GM21447 (cell line): ENCODE data around the gene ZNF839.
"Not testable (repeated sequence)": the region's sequence is repeated elsewhere in the genome, so short reads cannot be mapped to it uniquely, and the experiment has no call there.

Source experiments
- ATAC-seq: cut with Tn5 transposase; IDR thresholded peaks from one replicate; pipeline ENCODE4 v1.9.1; 2021; ENCODE audit not compliant: unreplicated experiment

Gene ZNF839

DNA sequence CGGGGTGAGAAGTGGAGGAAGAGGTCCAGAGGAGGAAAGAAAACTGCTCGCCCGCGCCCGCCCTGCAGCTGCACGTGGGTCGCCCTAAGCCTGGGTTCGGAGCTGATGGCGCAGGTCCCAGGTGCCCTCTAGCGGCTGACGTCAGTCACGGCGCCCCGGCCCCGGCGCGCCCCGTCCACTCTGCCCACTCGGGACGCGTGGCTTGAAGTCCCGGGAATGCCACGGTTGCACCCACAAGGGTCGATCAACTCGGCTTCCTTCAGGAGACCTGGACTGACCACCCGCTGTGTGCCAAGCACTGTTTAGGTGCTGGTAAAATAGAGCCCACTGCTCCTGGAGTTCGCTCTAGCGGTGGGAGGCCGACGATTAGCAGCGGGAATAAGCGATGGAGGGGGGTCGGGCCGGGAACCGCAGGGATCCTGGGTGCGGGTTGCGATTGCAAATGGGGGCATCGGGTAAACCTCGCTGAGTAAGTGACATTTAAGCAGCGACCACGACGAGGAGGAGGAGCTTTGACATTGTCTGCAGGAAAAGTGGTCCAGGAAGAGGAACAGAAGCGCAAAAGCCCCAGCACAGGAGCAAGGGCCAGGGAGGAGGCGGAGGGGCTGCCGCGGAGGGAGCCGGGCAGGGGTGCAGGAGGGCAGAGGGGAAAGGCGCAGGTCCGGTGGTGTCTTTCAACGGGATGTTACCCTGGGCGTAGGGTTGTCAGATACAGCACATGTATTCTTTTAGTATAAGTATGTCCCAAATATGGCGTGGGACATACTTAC lies 5.1 kb upstream of the ZNF839 start:
- peak; percentile 45 for ATAC-seq

DNA sequence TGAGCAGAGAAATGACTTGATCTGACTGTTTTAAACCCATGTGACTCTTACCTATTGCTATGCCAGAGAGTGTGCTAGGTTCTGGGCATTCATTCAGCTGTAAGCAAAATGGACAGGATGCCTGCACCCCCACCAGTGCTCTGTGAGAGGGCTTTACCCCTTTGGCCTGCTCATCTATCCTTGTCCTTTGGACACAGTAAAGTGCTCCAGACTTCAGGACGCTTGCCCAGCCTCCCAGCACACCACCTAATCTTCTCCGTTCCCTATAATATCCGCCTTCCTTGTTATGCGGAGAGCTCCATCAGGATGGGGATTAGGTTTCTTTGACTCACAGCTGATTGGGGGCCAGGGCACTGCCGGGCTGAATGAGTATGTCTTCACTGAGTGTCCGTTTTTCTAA lies 4.4 kb upstream of the ZNF839 start:
- ATAC-seq = no peak

- no peak for ATAC-seq
Observed at GRCh38 chr14:102316338-102316742, 3.2 kb upstream of the ZNF839 start.

DNA sequence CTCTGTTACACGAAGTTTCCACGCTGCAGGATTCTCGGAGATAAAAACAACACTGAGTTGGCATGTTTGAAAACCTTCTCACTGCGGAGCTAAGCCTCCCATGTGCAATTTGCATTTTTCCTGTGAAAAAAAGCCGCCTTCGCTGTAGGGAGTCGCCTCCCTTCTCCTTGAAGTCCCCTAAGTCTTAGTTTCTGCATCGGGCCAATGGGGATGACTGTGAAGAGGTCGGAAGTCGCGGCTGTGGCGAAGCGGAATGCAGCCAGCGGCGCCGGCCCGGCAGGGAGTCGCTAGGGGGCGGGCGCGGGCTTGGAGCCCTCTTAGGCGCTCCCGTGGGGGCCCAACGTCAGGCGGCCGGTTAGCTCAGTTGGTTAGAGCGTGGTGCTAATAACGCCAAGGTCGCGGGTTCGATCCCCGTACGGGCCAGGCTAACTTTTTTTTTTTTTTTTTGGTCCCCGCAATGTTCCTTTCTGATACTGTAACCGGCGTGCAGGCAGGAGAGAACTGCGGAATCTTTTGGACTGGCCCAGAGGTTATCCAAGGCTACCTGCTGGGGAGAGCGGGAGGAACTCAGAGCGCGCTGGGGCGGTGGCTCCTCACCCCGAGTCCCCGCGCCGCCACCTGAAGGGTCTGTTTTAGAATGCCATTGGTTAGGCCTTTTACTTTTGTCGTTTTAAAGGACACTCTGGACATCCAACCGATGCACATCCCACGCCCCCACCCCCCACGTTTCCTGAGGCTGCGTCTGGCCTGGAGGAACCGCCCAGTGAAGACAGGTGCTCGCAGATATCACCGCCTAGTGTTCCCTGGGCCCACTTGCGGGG lies 2.6 kb upstream of the ZNF839 start:
- peak; percentile 56 for ATAC-seq

DNA sequence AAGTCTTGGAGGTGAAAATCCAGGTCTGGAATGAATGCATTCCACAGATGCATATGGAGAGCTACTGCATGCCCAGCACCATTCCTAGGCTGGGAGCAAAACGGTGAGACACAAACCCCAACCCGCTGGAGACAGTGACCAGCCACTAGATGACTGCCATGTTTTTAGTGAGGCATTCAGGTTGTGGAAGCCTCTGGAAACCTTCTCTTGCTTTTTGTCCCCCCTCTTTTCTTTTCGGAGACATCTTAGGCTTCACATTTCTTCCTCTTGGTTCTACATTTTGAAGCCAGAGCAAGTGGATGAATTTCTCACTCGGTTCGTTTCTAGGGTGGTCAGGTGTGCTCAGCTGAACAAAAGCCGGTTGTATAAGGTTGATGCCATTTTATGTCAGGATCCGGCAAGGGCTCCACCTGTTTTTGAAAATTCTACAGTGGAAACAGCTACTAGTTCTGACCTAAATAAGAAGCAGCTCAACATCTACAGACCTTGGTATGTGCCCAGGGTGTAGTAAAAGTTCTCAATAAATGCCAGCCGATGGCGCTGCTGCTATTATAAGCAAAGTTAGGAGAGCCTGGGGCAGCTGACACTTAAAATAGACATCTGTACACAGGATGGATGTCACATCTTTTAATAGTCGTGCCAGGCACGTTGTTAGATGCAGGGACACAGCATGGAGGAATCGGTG lies 1.8 kb upstream of the ZNF839 start:
- no peak for ATAC-seq

DNA sequence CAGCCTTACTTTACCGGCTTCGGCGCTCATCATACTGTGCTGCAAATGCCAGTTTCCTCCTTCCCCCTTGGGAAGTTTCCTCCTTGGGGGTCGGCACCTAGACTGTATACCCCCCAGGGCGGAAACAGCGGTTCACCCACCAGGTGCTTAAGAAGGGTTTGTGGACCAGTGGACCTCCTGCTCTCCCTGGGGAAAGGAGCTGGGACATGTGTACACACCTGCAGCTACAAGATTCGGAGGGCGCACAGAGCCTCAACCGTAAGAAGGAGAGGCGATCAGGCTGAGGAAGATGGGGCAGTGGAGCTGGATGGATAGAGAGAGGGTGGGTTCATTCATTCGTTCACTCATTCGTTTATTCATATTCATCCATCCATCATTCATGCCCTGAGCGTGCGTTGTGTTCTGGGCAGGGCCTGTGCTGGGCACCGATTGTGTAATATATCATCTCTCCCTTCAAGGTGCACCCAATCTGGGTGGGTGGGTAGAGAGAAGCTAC lies 717 bp upstream of the ZNF839 start:
- no peak for ATAC-seq

DNA sequence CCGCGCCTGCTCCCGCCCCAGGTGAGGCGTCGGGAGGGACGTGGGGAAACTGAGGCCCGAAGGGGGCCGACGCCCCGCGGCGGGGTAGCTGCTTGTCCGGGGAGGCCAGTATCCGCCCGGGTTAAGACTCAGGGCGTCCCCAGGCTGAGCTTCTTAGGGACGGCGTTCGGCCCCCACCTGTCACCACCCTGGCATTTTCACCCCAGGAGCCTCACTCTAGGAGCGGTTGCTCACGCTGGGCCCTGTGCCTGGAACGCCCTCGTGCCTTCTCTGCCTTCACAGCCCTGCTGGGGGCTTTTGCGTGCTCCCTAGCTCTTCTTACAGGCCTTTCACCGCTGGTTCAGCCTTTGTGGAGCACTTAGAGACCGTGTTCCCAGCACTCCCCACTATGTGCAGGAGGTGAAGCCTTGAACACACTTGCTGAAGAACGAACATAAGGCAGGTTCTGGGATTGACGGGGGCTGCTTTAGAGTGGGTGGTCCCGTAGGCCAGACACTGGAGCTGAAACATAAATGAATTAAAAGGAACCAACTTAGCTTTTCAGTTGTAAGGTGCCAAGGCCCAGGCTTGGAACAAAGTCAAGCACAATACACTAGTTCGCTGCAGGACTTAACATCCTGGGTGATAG lies 601 bp downstream of the ZNF839 start:
- peak; percentile 11 for ATAC-seq

DNA sequence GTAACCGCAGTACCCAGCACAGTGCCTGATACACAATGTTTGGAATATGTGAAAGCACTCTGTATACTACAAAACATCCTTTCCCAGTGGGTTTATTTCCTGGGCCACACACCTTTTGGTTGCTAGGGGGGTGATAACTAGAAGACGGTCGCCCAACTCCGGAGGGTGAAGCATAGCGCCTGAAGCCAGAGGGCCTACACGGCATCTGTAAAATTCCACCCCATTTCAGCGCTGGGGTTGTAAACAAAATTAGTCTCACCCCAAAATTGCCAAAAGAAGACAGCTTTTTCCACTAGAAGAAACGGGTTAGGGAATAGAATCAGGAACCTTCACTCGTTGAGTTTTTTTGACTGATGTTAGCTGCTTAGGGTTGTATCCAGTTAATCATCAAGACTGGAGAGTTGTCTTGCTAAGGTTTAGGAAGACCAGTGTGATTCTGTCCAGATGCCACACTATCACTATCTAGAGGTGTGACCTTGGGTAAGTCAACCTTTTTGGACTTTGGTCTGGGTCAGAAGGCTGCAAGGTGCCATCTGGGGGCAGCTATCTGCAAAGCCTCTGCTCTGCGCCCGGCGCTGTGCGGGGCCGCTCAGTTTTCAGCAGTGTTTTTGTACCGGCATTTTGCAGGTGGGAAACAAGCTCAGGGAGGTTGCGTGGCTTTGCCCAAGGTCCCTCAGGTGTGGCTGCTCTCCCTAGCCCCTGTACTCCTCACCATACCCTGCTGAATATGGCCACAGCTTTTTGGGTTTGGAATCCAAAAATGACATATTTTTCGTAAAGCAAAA lies 1.3 kb downstream of the ZNF839 start:
- ATAC-seq = no peak

DNA sequence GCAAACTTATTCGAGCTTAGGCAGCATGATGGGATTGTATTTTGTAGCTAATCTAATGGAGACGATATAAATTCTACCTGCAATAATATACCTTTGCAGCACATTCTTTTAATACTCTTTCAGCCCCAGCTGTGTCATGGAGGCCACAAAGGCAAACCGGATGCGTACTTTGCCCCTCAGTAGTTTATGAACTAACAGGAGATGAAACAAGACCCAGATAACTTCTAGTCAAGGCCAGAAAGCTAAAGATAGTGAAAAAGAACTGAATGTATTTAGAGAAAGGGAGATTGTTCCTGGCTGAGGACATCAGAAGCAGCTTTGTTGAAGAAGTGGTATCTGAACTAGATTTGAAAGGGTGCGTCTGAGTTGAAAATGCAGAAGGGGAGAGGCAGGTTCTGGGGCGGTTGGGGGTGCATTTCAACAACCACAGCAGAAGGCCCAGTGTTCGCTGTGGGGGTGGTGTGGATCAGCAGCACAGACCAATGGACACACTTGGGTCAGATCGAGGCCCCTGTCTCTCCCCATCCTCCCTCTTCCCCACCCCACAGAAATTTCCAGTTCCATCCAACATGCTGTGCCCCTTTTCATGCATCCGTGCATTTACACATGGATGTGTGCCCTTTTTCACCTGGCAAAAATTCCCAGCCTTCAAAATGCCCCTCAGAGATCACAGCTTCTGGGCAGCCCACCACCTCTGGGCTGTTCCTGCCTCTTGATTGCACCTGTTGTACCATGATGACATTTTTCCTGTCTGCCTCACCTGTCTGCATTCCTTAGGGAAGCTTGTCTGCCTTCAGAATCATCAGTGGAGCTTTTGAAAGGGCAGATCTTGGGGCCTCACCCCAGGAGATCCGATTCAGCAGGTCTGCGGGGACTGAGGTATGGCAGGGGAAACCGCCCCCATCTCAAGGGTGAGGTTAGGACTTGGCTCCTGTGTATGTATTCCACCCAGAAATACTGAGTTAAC lies 2.2 kb downstream of the ZNF839 start:
- ATAC-seq = no peak

DNA sequence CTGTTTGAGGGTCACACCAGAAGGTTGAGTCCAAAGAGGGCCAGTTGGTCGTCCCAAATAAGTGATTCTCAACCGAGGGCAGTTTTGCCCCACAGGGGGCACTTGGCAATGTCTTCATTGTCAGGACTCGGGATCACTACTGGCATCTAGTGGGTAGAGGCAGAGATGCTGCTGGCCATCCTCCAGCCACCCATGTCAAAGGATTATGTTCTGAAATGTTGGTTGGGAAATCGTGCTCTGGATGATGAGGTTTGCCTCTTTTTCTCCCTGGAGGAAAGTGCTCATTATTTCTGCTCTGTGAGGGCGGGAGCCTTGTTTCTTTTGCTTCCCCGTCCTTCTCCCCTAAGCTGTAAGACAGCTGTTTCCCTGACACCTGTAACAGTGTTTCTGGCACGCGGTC lies 3.6 kb downstream of the ZNF839 start:
- ATAC-seq = no peak

DNA sequence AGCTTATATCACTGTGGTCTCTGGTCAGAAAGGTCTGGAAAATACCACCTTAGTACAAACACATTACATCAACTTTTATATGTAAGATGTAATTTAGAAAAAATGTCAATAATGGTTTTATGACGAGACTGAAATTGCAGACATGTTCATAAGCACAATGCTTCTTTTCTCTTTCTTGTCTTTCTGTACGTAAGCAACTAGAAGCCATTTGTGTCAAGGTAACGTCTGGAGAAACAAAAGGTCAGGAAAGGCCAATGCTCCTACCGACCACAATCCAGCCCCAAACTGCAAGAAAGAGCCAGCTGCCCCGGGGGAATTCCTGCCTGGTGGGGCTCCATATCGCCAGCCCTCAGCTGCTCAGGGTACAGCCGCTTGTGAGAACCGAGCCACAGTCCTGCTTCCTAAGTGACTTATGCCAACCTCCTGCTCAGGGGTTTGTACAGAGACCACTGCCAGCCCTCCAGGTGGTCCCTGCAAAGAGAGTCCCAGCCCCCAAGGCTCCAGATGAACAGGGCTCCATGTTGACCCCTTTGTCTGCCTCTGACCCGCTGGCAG lies 6.3 kb downstream of the ZNF839 start:
- ATAC-seq = no peak

DNA sequence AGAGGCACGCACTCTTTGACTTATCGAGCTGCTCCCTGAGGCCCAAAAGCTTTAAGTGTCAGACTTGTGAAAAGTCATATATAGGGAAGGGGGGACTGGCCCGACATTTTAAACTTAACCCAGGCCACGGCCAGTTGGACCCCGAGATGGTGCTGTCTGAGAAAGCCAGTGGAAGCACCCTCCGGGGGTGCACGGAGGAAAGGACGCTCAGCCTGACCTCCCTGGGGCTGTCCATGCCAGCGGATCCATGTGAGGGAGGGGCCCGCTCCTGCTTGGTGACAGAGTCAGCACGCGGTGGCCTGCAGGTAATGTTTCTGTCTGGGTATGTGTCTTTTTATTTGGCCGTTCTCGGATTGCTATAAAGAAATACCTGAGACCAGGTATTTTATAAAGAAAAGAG lies 7.0 kb downstream of the ZNF839 start:
- no peak for ATAC-seq

GRCh38 chr14:102329381-102329780 lies 9.8 kb downstream of the ZNF839 start:
- ATAC-seq = not testable (repeated sequence)

DNA sequence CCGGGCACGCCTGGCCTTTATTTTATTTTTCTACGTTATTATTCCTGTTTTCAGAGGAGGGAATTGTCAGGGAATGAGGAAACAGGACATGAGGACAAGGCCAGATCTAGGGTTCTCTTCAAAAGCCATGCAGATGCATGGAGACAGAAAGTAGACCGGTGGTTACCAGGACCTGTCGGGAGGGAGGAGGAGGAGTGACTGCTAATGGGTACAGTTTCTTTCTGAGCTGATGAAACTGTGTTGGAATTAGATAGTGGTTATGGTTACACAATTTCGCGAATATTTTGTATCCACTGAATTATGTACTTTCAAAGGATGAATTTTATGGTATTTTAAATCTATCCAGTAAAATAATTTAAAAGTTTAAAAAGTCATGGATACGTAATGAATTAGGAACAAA lies 11.3 kb downstream of the ZNF839 start:
- no peak for ATAC-seq

DNA sequence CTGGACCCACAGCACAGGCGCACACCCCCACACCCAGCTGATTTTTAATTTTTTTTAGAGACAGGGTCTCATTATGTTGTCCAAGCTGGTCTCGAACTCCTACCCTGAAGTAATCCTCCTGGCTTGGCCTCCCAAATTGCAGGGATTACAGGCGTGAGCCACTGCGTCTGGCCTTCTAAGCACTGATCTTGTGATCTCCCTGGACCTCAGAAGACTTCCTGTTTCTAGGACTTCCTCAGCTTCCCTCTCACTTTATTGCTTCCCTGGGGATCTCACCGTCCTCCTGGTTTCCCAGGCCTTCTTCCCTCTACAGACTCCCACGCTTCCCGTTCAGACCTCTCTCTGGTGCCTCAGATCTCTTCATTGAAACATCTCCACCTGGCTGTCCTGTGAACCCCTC lies 13.8 kb downstream of the ZNF839 start:
- no peak for ATAC-seq

- no peak for ATAC-seq
Observed at GRCh38 chr14:102333795-102334705, 14.5 kb downstream of the ZNF839 start.

- no peak for ATAC-seq
Observed at GRCh38 chr14:102335163-102335562, 15.6 kb downstream of the ZNF839 start.

DNA sequence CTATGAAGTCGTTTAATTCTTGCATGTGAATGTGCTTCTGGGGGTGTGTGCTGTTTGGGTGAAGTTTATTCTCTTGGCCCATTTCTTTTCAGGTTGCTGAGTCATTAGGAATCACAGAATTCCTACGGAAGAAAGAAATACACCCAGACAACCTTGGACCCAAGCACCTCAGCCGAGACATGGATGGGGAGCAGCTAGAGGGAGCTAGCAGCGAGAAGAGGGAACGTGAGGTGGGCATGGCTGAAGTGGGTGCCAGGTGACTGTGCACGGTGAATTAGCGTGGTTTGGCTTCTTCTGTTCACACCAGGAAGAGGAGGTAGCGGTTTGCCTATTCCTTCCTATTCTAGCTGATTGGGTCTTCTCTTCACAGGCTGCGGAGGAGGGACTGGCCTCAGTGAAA lies 19.2 kb downstream of the ZNF839 start:
- no peak for ATAC-seq
